Endodermal cell (in vitro differentiated cells): ENCODE measurements around the gene HLA-G. TPM values are rescaled to one million over a fixed set of nuclear protein-coding genes. Genes with fewer than 3 reads are reported as not detected.
A peak's percentile ranks its signal among the peaks of the same experiment; 100 is the strongest.

ENCODE experiments used
- DNase-seq: peaks from one replicate; pipeline ENCODE4 v3.0.0-alpha.2; 2017
- H3K27ac ChIP-seq: 2 replicates; pipeline ENCODE4 v1.5.1; 2013; ENCODE audit warnings: mild to moderate bottlenecking, low read depth, low read length, moderate library complexity
- H3K27me3 ChIP-seq: 2 replicates; pipeline ENCODE4 v1.6.1; 2013; ENCODE audit warnings: mild to moderate bottlenecking, low read length, moderate library complexity; ENCODE audit not compliant: insufficient read depth, control insufficient read depth, poor library complexity, severe bottlenecking
- H3K36me3 ChIP-seq: 2 replicates; pipeline ENCODE4 v1.7.0; 2013; ENCODE audit warnings: mild to moderate bottlenecking, low read length, moderate library complexity; ENCODE audit not compliant: control insufficient read depth, insufficient read depth
- H3K4me1 ChIP-seq: one replicate; pipeline ENCODE4 v1.7.0; 2013; ENCODE audit warnings: low read length; ENCODE audit not compliant: control insufficient read depth, insufficient read depth
- H3K4me3 ChIP-seq: 2 replicates; pipeline ENCODE4 v1.5.1; 2013; ENCODE audit warnings: mild to moderate bottlenecking, low read length, moderate library complexity
- H3K9ac ChIP-seq: 2 replicates; pipeline ENCODE4 v1.6.1; 2013; ENCODE audit warnings: mild to moderate bottlenecking, low read length, moderate library complexity; ENCODE audit not compliant: poor library complexity, severe bottlenecking; ENCODE audit errors: extremely low read depth
- H3K9me3 ChIP-seq: 2 replicates; pipeline ENCODE4 v1.6.1; 2013; ENCODE audit warnings: mild to moderate bottlenecking, low read length, moderate library complexity; ENCODE audit not compliant: control insufficient read depth
- H3K27ac Mint-ChIP-seq: 2 replicates; pipeline ENCODE4 v1.8.0; 2020; ENCODE audit warnings: mixed read lengths
- H3K27me3 Mint-ChIP-seq: 2 replicates; pipeline ENCODE4 v1.8.0; 2021; ENCODE audit warnings: mild to moderate bottlenecking, mixed read lengths; ENCODE audit not compliant: insufficient read depth
- H3K36me3 Mint-ChIP-seq: 2 replicates; pipeline ENCODE4 v1.8.0; 2020; ENCODE audit warnings: low read depth, mixed read lengths
- H3K4me1 Mint-ChIP-seq: 2 replicates; pipeline ENCODE4 v1.8.0; 2020; ENCODE audit warnings: mixed read lengths
- H3K4me3 Mint-ChIP-seq: 2 replicates; pipeline ENCODE4 v1.8.0; 2020; ENCODE audit warnings: mild to moderate bottlenecking, moderate library complexity, mixed read lengths
- H3K9me3 Mint-ChIP-seq: 2 replicates; pipeline ENCODE4 v1.8.0; 2020; ENCODE audit warnings: mild to moderate bottlenecking, mixed read lengths
- CTCF ChIP-seq: fragments of 200-600 bp; sonication (generic); conservative IDR thresholded peaks from 2 replicates; pipeline ENCODE4 v1.5.0; 2021; ENCODE audit warnings: antibody characterized with exemption, mild to moderate bottlenecking
- WGBS, 2 experiments: methylation state at CpG; one replicate each; pipeline versions ENCODE4 v1.1.5 to v1.1.7; 2013; ENCODE audit warnings: missing lambda C conversion rate in 2 of 2, mixed read lengths in 1 of 2; ENCODE audit not compliant: insufficient coverage in 1 of 2, insufficient read length in 1 of 2; 5-methylcytosine and 5-hydroxymethylcytosine counted together
- total RNA-seq, 2 donors: library from RNA; stranded (reverse); fragmentation: NEBNext Ultra II Directional in 1 of 2; extraction: Animal tissue kit (Norgen Biotek cat#: 25700) in 1 of 2; gene quantifications; 2 replicates in 1 of 2; 3 replicates in 1 of 2; pipeline ENCODE4 v1.2.1, GENCODE V29; 2021

The HLA-G gene
- total RNA-seq, 2 donors from 2014 or later: 0.58 to 1.1 TPM

- peak; percentile 91 for DNase-seq
- no peak overlapping the region for H3K27ac Mint-ChIP-seq
- no peaks in the 10 kb centered on the region for H3K36me3 Mint-ChIP-seq
- no peaks in the 10 kb centered on the region for H3K4me1 Mint-ChIP-seq
- no peak overlapping the region for H3K9ac ChIP-seq
- TF ChIP-seq CTCF: peak; percentile 99
- 33 to 42% methylated on average over 11 to 16 of the region's 16 CpGs for WGBS, 2 experiments
- H3K9me3 ChIP-seq: no peaks in the 10 kb centered on the region
- H3K27me3 ChIP-seq: peaks cover 38% of the 10 kb centered on the region
- H3K4me3 ChIP-seq: no peak overlapping the region
- H3K27me3 Mint-ChIP-seq: peaks cover 63% of the 10 kb centered on the region
- H3K9me3 Mint-ChIP-seq: no peaks in the 10 kb centered on the region
- no peak overlapping the region for H3K27ac ChIP-seq
- H3K4me3 Mint-ChIP-seq: no peak overlapping the region
- no peaks in the 10 kb centered on the region for H3K4me1 ChIP-seq
- H3K36me3 ChIP-seq: no peaks in the 10 kb centered on the region
Measured at GRCh38 chr6:29834564-29835436, 7.2 kb downstream of the HLA-G start.

GRCh38 chr6:29839917-29840316, 12.3 kb downstream of the HLA-G start:
- H3K27me3 Mint-ChIP-seq: peaks cover 25% of the 10 kb centered on the region
- H3K27ac ChIP-seq: no peak overlapping the region

GRCh38 chr6:29841030-29841429, 13.4 kb downstream of the HLA-G start:
- peaks cover 15% of the 10 kb centered on the region for H3K27me3 Mint-ChIP-seq
- Histone ChIP-seq H3K36me3 (no peaks in the 10 kb centered on the region), H3K9ac (no peak overlapping the region), H3K27me3 (peaks cover 7% of the 10 kb centered on the region), H3K4me3 (no peak overlapping the region), H3K9me3 (no peaks in the 10 kb centered on the region), H3K27ac (no peak overlapping the region), H3K4me1 (no peaks in the 10 kb centered on the region)
- H3K27ac Mint-ChIP-seq: no peak overlapping the region
- no peaks in the 10 kb centered on the region for H3K4me1 Mint-ChIP-seq
- no peak for DNase-seq
- H3K36me3 Mint-ChIP-seq: no peaks in the 10 kb centered on the region
- no peaks in the 10 kb centered on the region for H3K9me3 Mint-ChIP-seq
- H3K4me3 Mint-ChIP-seq: no peak overlapping the region
- TF ChIP-seq CTCF: no peak

More at GRCh38 chr6:29839917-29840316, 12.3 kb downstream of the HLA-G start:
- H3K4me1 ChIP-seq: no peaks in the 10 kb centered on the region
- H3K36me3 ChIP-seq: no peaks in the 10 kb centered on the region
- no peak overlapping the region for H3K4me3 ChIP-seq
- Mint-ChIP-seq H3K36me3 (no peaks in the 10 kb centered on the region), H3K9me3 (no peaks in the 10 kb centered on the region), H3K4me3 (no peak overlapping the region), H3K27ac (no peak overlapping the region), H3K4me1 (no peaks in the 10 kb centered on the region)
- H3K9me3 ChIP-seq: no peaks in the 10 kb centered on the region
- H3K27me3 ChIP-seq: peaks cover 17% of the 10 kb centered on the region
- DNase-seq: no peak
- 80 to 93% methylated on average over 1 of the region's 1 CpG for WGBS, 2 experiments
- TF ChIP-seq CTCF: no peak
- H3K9ac ChIP-seq: no peak overlapping the region
